SU-DHL-6 (cell line): ENCODE data around the gene NPIPA1.
A peak's percentile ranks its signal among the peaks of the same experiment; 100 is the strongest.
"Not testable (repeated sequence)": the region's sequence is repeated elsewhere in the genome, so short reads cannot be mapped to it uniquely, and the experiment has no call there.

Experiments used
- H2AFZ ChIP-seq: fragments of 200-600 bp; sonication (generic); 2 replicates; pipeline ENCODE4 v1.6.1; 2014; ENCODE audit warnings: low read depth, mild to moderate bottlenecking, moderate library complexity, mixed read lengths, antibody characterized with exemption, low read length; ENCODE audit not compliant: severe bottlenecking
- H3F3A ChIP-seq: fragments of 200-600 bp; shearing (Covaris generic); 2 replicates; pipeline ENCODE4 v1.6.0; 2016; ENCODE audit warnings: antibody characterized with exemption, mild to moderate bottlenecking; ENCODE audit not compliant: insufficient read depth
- H3K27ac ChIP-seq: fragments of 200-600 bp; sonication (generic); 2 replicates; pipeline ENCODE4 v1.5.1; 2016; ENCODE audit warnings: low read depth, mild to moderate bottlenecking, low read length, moderate library complexity, mixed read lengths
- H3K27me3 ChIP-seq: fragments of 200-600 bp; sonication (generic), shearing (Covaris generic); 2 replicates; pipeline ENCODE4 v1.6.0; 2014; ENCODE audit warnings: mild to moderate bottlenecking, low read length
- H3K36me3 ChIP-seq: fragments of 200-600 bp; sonication (generic); 2 replicates; pipeline ENCODE4 v1.6.1; 2014; ENCODE audit warnings: mild to moderate bottlenecking, low read length, mixed read lengths
- H3K4me2 ChIP-seq: fragments of 300-600, 200-600 bp; shearing (Covaris generic), sonication (generic); 2 replicates; pipeline ENCODE4 v1.6.0; 2014; ENCODE audit warnings: low read length, low read depth, mild to moderate bottlenecking; ENCODE audit not compliant: poor library complexity, severe bottlenecking
- H3K4me3 ChIP-seq: fragments of 200-600 bp; sonication (generic); 2 replicates; pipeline ENCODE4 v1.5.1; 2014; ENCODE audit warnings: antibody characterized with exemption, low read length, mild to moderate bottlenecking, mixed read lengths; ENCODE audit not compliant: insufficient read depth, poor library complexity, severe bottlenecking
- H3K79me2 ChIP-seq: fragments of 200-600 bp; sonication (generic); 2 replicates; pipeline ENCODE4 v1.6.1; 2014; ENCODE audit warnings: mild to moderate bottlenecking, low read length, moderate library complexity; ENCODE audit not compliant: insufficient read depth
- H3K9ac ChIP-seq: fragments of 200-600 bp; sonication (generic); 2 replicates; pipeline ENCODE4 v1.7.0; 2014; ENCODE audit warnings: mild to moderate bottlenecking, low read length
- H3K9me2 ChIP-seq: fragments of 200-600 bp; sonication (generic); replicated peaks from 2 replicates; pipeline ENCODE4 v1.6.1; 2014; ENCODE audit warnings: low read length; ENCODE audit not compliant: insufficient read depth
- H3K9me3 ChIP-seq: fragments of 200-600 bp; sonication (generic); 2 replicates; pipeline ENCODE4 v1.6.1; 2014; ENCODE audit warnings: low read length, mixed read lengths; ENCODE audit not compliant: insufficient read depth
- H4K20me1 ChIP-seq: fragments of 200-600 bp; sonication (generic); 2 replicates; pipeline ENCODE4 v1.6.1; 2014; ENCODE audit warnings: low read depth, mild to moderate bottlenecking, antibody characterized with exemption, low read length, moderate library complexity, mixed read lengths

NPIPA1 gene

DNA sequence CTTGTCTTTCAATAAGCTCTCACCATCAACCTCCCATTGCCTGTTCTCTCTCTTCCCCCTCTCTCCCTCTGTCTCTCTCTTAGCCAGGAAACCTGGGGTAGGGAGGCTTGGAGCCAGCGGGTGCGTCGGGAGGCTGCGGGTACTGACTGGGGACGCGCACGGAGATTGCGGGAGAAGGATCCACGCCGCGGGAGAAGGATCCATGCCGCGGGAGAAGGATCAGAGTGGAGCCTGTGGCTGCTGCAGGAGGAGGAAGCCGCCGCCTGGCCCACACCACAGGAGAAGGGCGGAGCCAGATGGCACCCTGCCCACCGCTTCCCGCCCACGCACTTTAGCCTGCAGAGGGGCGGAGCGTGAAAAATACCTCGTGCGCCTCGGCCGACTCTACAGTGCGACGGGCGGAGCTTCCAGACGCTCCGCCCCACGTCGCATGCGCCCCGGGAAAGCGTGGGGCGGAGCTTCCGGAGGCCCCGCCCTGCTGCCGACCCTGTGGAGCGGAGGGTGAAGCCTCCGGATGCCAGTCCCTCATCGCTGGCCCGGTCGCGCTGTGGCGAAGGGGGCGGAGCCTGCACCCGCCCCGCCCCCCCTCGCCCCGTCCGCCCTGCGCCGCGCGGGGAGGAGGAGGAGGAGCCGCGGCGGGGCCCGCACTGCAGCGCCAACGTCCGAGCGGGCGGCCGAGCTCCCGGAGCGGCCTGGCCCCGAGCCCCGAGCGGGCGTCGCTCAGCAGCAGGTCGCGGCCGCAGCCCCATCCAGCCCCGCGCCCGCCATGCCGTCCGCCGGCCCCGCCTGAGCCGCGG lies 26.2 kb upstream of the NPIPA1 start:
- not testable (repeated sequence) for H3K4me3 ChIP-seq, H3K9ac ChIP-seq, H3K27me3 ChIP-seq, H3K4me2 ChIP-seq, H2AFZ ChIP-seq, H3K79me2 ChIP-seq, H4K20me1 ChIP-seq, H3K9me2 ChIP-seq, H3K27ac ChIP-seq, H3K9me3 ChIP-seq, H3F3A ChIP-seq, H3K36me3 ChIP-seq

DNA sequence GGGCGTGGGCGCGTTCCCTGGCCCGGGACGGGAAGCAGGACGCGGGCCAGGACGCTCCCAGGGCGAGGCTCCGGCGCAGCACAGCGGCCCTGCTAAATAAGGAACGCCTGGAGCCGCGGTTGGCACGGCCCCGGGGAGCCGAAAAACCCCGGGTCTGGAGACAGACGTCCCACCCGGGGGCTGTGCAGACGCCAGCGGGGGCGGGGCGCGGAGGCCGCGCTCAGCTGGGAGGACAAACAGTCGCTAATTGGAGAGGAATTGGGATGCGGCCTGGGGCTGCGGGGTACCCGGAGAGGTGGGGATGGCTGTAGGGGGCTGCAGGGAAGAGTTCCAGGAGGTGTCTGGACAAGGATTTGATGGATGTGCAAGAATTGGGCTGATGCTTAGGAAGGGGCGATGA lies 25.3 kb upstream of the NPIPA1 start:
- H3F3A ChIP-seq, H3K79me2 ChIP-seq, H3K36me3 ChIP-seq, H3K9me2 ChIP-seq, H3K27ac ChIP-seq, H3K27me3 ChIP-seq, H4K20me1 ChIP-seq, H2AFZ ChIP-seq, H3K9me3 ChIP-seq: not testable (repeated sequence)
- peak overlapping the region; percentile 55 for H3K4me3 ChIP-seq
- peak overlapping the region; percentile 29 for H3K4me2 ChIP-seq
- H3K9ac ChIP-seq: peak overlapping the region; percentile 46

DNA sequence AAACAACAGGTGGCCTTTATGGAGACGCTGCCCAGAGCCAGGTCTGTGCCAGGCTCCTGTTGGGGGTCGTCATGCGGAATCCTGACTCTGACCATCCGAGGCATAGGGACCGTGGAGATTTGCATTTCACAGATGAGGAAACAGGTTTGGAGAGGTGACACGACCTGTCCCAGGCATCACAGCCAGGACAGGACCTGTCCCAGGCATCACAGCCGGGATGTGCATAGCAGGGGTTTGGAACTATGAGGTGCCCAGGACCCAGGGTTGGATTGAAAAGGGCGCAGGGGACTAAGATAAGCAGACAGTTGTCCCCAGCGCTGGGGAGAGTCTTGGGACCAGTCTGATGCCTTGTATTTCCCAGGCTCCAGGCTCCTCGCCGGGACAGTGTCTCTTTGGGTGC lies 24.7 kb upstream of the NPIPA1 start:
- not testable (repeated sequence) for H3K9me3 ChIP-seq, H3K27ac ChIP-seq, H3K79me2 ChIP-seq, H3K27me3 ChIP-seq, H3K4me2 ChIP-seq, H4K20me1 ChIP-seq, H2AFZ ChIP-seq, H3K36me3 ChIP-seq, H3K9ac ChIP-seq, H3F3A ChIP-seq, H3K9me2 ChIP-seq, H3K4me3 ChIP-seq

DNA sequence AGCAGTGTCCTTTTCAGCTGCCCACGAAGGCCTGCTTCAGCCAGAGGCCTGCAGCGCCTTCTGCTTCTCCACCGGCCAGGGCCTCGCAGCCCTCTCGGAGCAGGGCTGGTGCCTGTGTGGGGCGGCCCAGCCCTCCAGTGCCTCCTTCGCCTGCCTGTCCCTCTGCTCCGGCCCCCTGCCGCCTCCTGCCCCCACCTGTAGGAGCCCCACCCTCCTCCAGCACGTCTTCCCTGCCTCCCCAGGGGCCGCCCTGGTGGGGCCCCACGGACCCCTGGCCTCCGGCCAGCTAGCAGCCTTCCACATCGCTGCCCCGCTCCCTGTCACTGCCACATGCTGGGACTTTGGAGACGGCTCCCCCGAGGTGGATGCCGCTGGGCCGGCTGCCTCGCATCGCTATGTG lies 18.7 kb upstream of the NPIPA1 start:
- not testable (repeated sequence) for H3K9me3 ChIP-seq, H3K4me2 ChIP-seq, H3F3A ChIP-seq, H3K4me3 ChIP-seq, H4K20me1 ChIP-seq, H3K9me2 ChIP-seq, H3K27me3 ChIP-seq, H2AFZ ChIP-seq, H3K27ac ChIP-seq, H3K36me3 ChIP-seq, H3K79me2 ChIP-seq, H3K9ac ChIP-seq

DNA sequence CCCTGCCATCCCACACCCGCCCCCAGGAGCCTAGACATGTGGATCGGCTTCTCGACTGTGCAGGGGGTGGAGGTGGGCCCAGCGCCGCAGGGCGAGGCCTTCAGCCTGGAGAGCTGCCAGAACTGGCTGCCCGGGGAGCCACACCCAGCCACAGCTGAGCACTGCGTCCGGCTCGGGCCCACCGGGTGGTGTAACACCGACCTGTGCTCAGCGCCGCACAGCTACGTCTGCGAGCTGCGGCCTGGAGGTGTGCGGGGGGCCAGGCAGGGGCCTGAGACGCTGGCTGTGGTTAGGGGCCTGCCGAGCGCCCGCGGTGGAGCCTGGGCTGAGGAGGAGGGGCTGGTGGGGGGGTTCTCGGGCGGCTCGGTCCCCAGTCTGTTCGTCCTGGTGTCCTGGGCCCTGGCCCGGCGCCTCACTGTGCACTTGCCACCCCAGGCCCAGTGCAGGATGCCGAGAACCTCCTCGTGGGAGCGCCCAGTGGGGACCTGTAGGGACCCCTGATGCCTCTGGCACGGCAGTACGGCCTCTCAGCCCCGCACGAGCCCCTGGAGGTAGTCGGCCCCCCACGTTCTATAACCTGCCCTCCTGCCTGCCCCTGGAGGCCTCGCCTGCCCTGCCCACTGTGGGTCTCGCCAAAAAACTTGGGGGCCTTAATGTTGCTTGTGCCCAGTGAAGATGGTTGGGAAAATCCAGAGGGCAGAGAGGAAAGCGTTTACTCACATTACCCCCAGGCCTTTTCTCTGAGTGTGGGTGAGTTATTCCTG lies 17.2 kb upstream of the NPIPA1 start:
- not testable (repeated sequence) for H3K79me2 ChIP-seq, H3F3A ChIP-seq, H3K4me2 ChIP-seq, H3K9me2 ChIP-seq, H3K36me3 ChIP-seq, H3K27ac ChIP-seq, H3K9ac ChIP-seq, H3K9me3 ChIP-seq, H3K4me3 ChIP-seq, H4K20me1 ChIP-seq, H3K27me3 ChIP-seq, H2AFZ ChIP-seq

DNA sequence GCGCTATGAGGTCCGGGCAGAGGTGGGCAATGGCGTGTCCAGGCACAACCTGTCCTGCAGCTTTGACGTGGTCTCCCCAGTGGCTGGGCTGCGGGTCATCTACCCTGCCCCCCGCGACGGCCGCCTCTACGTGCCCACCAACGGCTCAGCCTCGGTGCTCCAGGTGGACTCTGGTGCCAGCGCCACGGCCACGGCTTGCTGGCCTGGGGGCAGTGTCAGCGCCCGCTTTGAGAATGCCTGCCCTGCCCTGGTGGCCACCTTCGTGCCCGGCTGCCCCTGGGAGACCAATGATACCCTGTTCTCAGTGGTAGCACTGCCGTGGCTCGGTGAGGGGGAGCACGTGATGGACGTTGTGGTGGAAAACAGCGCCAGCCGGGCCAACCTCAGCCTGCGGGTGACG lies 15.0 kb upstream of the NPIPA1 start:
- not testable (repeated sequence) for H4K20me1 ChIP-seq, H3F3A ChIP-seq, H3K4me3 ChIP-seq

DNA sequence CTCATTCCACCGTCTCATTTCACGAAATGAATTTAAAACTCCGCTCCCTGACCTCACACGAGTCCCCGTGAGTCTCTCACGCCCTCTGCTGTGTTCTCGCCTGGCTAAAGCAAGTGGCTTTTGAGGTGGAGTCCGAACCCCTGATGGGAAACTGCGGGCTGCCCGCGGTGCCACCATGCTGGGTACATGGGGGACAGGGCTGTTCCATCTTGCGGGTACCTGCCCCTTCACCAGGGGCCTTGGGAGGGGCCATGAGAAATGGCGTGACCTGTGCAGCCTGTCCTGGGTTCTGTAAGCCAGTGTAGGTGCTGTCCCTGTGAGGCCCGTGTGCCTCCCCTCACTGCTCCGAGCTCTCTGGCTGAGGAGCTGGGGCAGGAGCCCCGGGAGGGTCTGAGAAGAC lies 14.3 kb upstream of the NPIPA1 start:
- not testable (repeated sequence) for H3K27me3 ChIP-seq, H2AFZ ChIP-seq, H3K36me3 ChIP-seq, H3K27ac ChIP-seq, H3K9me2 ChIP-seq, H3K79me2 ChIP-seq, H3F3A ChIP-seq, H4K20me1 ChIP-seq, H3K4me3 ChIP-seq, H3K9me3 ChIP-seq, H3K4me2 ChIP-seq, H3K9ac ChIP-seq

More for the DNA sequence above, 15.0 kb upstream of the NPIPA1 start:
- H3K4me2 ChIP-seq, H3K79me2 ChIP-seq, H3K36me3 ChIP-seq, H2AFZ ChIP-seq, H3K27me3 ChIP-seq, H3K9me2 ChIP-seq, H3K9me3 ChIP-seq, H3K27ac ChIP-seq, H3K9ac ChIP-seq: not testable (repeated sequence)

DNA sequence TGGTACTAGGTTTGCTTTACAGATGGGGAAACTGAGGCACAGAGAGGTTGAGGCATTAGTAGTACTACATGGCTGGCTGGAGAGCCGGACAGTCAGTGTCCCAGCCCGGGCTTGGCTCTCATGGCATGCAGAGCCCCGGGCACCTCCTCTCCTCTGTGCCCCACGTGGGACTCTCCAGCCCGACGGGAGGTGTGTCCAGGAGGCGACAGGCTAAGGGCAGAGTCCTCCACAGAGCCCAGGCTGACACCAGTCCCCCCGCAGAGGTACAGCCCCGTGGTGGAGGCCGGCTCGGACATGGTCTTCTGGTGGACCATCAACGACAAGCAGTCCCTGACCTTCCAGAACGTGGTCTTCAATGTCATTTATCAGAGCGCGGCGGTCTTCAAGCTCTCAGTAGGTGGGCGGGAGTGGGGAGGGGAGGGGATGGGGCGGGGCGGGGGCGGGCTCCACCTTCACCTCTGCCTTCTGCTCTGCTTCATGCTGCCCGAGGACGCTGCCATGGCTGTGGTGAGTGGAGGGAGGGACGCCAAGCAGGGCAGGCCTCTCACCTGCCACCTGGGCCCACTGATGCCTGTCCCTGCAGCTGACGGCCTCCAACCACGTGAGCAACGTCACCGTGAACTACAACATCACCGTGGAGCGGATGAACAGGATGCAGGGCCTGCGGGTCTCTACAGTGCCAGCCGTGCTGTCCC lies 13.7 kb upstream of the NPIPA1 start:
- not testable (repeated sequence) for H3K4me2 ChIP-seq, H3K9me2 ChIP-seq, H3K4me3 ChIP-seq, H4K20me1 ChIP-seq, H3K36me3 ChIP-seq, H3K79me2 ChIP-seq, H2AFZ ChIP-seq, H3K9me3 ChIP-seq, H3K27me3 ChIP-seq, H3F3A ChIP-seq, H3K9ac ChIP-seq, H3K27ac ChIP-seq
